GM23338 (cell line): Measurements from ENCODE around the gene UNC5A. TPM values are rescaled to one million over a fixed set of nuclear protein-coding genes. Genes with fewer than 3 reads are reported as not detected.

Experiments
- ATAC-seq: fragments of 200-7000 bp; cut with Tn5 transposase; 3 replicates; pipeline ENCODE4 v1.9.1; 2020
- DNase-seq: peaks from one replicate; pipeline ENCODE4 v3.0.0-alpha.2; 2015; ENCODE audit warnings: low spot score
- H2AFZ ChIP-seq: fragments of 200-600 bp; sonication (generic); 2 replicates; pipeline ENCODE4 v1.8.0; 2016; ENCODE audit warnings: antibody characterized with exemption, mild to moderate bottlenecking, moderate library complexity
- H3F3A ChIP-seq: fragments of 200-600 bp; sonication (generic); replicated peaks from 2 replicates; pipeline ENCODE4 v1.8.0; 2017; ENCODE audit warnings: antibody characterized with exemption, mixed run types, low read depth
- H3K27ac ChIP-seq: fragments of 200-600 bp; sonication (generic); 2 replicates; pipeline ENCODE4 v1.6.1; 2016; ENCODE audit warnings: low read depth
- H3K27me3 ChIP-seq: fragments of 200-600 bp; sonication (generic); 2 replicates; pipeline ENCODE4 v1.8.0; 2016; ENCODE audit warnings: mild to moderate bottlenecking, mixed run types, moderate library complexity; ENCODE audit not compliant: insufficient read depth
- H3K36me3 ChIP-seq: fragments of 200-600 bp; sonication (generic); 2 replicates; pipeline ENCODE4 v1.8.0; 2016; ENCODE audit warnings: mild to moderate bottlenecking; ENCODE audit not compliant: insufficient read depth
- H3K4me1 ChIP-seq: fragments of 200-600 bp; sonication (generic); 2 replicates; pipeline ENCODE4 v1.8.0; 2016; ENCODE audit warnings: mild to moderate bottlenecking, moderate library complexity; ENCODE audit not compliant: insufficient read depth
- H3K4me2 ChIP-seq: fragments of 200-600 bp; sonication (generic); 2 replicates; pipeline ENCODE4 v1.7.1; 2017; ENCODE audit warnings: mixed run types
- H3K4me3 ChIP-seq: fragments of 200-600 bp; sonication (generic); 2 replicates; pipeline ENCODE4 v1.6.1; 2016; ENCODE audit warnings: mixed run types
- H3K79me2 ChIP-seq: fragments of 200-600 bp; sonication (generic); replicated peaks from 2 replicates; pipeline ENCODE4 v1.8.0; 2017; ENCODE audit warnings: mild to moderate bottlenecking; ENCODE audit not compliant: insufficient read depth
- H3K9me2 ChIP-seq: fragments of 200-600 bp; sonication (generic); 2 replicates; pipeline ENCODE4 v1.8.0; 2017; ENCODE audit not compliant: insufficient read depth
- H4K20me1 ChIP-seq: fragments of 200-600 bp; sonication (generic); replicated peaks from 2 replicates; pipeline ENCODE4 v1.8.0; 2017; ENCODE audit warnings: mild to moderate bottlenecking; ENCODE audit not compliant: insufficient read depth
- H3K27ac Mint-ChIP-seq: 2 replicates; pipeline ENCODE4 v1.8.0; 2020; ENCODE audit warnings: inconsistent platforms, mild to moderate bottlenecking, moderate library complexity, mixed read lengths
- H3K27me3 Mint-ChIP-seq: 3 replicates; pipeline ENCODE4 v1.8.0; 2022; ENCODE audit warnings: low read depth, mild to moderate bottlenecking, moderate library complexity, mixed read lengths, inconsistent platforms; ENCODE audit not compliant: insufficient read depth, poor library complexity
- H3K36me3 Mint-ChIP-seq: 3 replicates; pipeline ENCODE4 v1.8.0; 2021; ENCODE audit warnings: low read depth, mild to moderate bottlenecking, inconsistent platforms, moderate library complexity, mixed read lengths
- H3K4me1 Mint-ChIP-seq: 3 replicates; pipeline ENCODE4 v1.8.0; 2020; ENCODE audit warnings: mild to moderate bottlenecking, inconsistent platforms, mixed read lengths
- H3K4me3 Mint-ChIP-seq: 3 replicates; pipeline ENCODE4 v1.8.0; 2021; ENCODE audit warnings: moderate library complexity, mild to moderate bottlenecking, inconsistent platforms, mixed read lengths
- H3K9me3 Mint-ChIP-seq: 3 replicates; pipeline ENCODE4 v1.8.0; 2020; ENCODE audit warnings: moderate library complexity, mild to moderate bottlenecking, inconsistent platforms, mixed read lengths
- CREB1 ChIP-seq: fragments of 250-450 bp; sonication (Bioruptor Pico); IDR thresholded peaks from 2 replicates; pipeline ENCODE4 v1.5.0; 2020; ENCODE audit warnings: low read depth, mild to moderate bottlenecking, moderate library complexity
- CTCF ChIP-seq, 2 experiments: fragments of 200-600 bp in 1 of 2; sonication (generic) in 1 of 2; conservative IDR thresholded peaks; 2 replicates each; pipeline versions ENCODE4 v1.5.1 to v1.6.1; 2016 to 2017; ENCODE audit warnings: antibody characterized with exemption in 2 of 2, low read depth in 2 of 2, mild to moderate bottlenecking in 2 of 2, moderate library complexity in 1 of 2
- EZH2 ChIP-seq: fragments of 200-600 bp; sonication (generic); IDR thresholded peaks from one replicate; pipeline ENCODE4 v1.8.0; 2017; ENCODE audit warnings: antibody characterized with exemption, mild to moderate bottlenecking, low read depth; ENCODE audit not compliant: unreplicated experiment
- EZH2phosphoT487 ChIP-seq: fragments of 200-600 bp; sonication (generic); IDR thresholded peaks from one replicate; pipeline ENCODE4 v1.8.1; 2018; ENCODE audit warnings: antibody characterized with exemption; ENCODE audit not compliant: unreplicated experiment
- JUNB ChIP-seq: IDR thresholded peaks from one replicate; pipeline ENCODE4 v1.6.1; 2016; ENCODE audit warnings: antibody characterized with exemption; ENCODE audit not compliant: unreplicated experiment
- NANOG ChIP-seq: IDR thresholded peaks from 2 replicates; pipeline ENCODE4 v1.6.1; 2016; ENCODE audit warnings: antibody characterized with exemption, borderline replicate concordance
- POLR2AphosphoS5 ChIP-seq: IDR thresholded peaks from 2 replicates; pipeline ENCODE4 v1.6.1; 2016; ENCODE audit warnings: antibody characterized with exemption, low read depth
- REST ChIP-seq: IDR thresholded peaks from one replicate; pipeline ENCODE4 v1.6.1; 2018; ENCODE audit warnings: antibody characterized with exemption; ENCODE audit not compliant: unreplicated experiment
- ZNF114 ChIP-seq: fragments of 250-450 bp; sonication (Bioruptor Pico); IDR thresholded peaks from 2 replicates; pipeline ENCODE4 v1.5.0; 2020; ENCODE audit warnings: mild to moderate bottlenecking, moderate library complexity
- ZNF331 ChIP-seq: fragments of 250-450 bp; sonication (Bioruptor Pico); IDR thresholded peaks from 2 replicates; pipeline ENCODE4 v1.5.0; 2020; ENCODE audit warnings: low read depth, mild to moderate bottlenecking, moderate library complexity
- ZNF462 ChIP-seq: fragments of 250-450 bp; sonication (Bioruptor Pico); IDR thresholded peaks from 2 replicates; pipeline ENCODE4 v1.5.0; 2020; ENCODE audit warnings: mild to moderate bottlenecking, moderate library complexity
- polyA plus RNA-seq: library from polyadenylated mRNA; unstranded; fragments of >200 nt; fragmentation: Nextera tagmentation; extraction: Ambion mirVana; gene quantifications from 2 replicates; pipeline ENCODE4 v1.2.1, GENCODE V29; 2016
- total RNA-seq: library from RNA; depleted of rRNA; stranded (reverse); fragments of >200 nt; shearing (Covaris generic); gene quantifications from 2 replicates; pipeline ENCODE4 v1.2.3, GENCODE V29; 2014

The UNC5A gene
- total and polyA plus RNA-seq, 2 experiments from 2014 or later = 0.92 to 3.9 TPM

GRCh38 chr5:176900780-176901204, 90.4 kb downstream of the UNC5A start:
- Histone ChIP-seq H3K27me3 (no peaks in the 10 kb centered on the region), H3F3A (no peaks in the 10 kb centered on the region), H3K27ac (no peak overlapping the region), H3K36me3 (peaks cover 25% of the 10 kb centered on the region), H3K79me2 (no peaks in the 10 kb centered on the region), H3K4me3 (no peak overlapping the region), H3K9me2 (no peaks in the 10 kb centered on the region), H2AFZ (no peak overlapping the region), H3K4me1 (0 out of 2 replicates have a peak, but pooled peaks cover 3% of the 10 kb centered on the region), H3K4me2 (no peak overlapping the region), H4K20me1 (no peaks in the 10 kb centered on the region; the same call in 1 of the 2 replicates)
- Mint-ChIP-seq H3K9me3 (no peaks in the 10 kb centered on the region), H3K27me3 (peaks cover 2% of the 10 kb centered on the region), H3K36me3 (peaks cover 27% of the 10 kb centered on the region), H3K4me3 (no peak overlapping the region), H3K27ac (peak overlapping the region; percentile 63; the same call in 1 of the 2 replicates), H3K4me1 (peaks cover 22% of the 10 kb centered on the region)
- ATAC-seq = no peak
- no peak for TF ChIP-seq JUNB
- no peak for TF ChIP-seq REST
- no peak for TF ChIP-seq ZNF331 (CRISPR knock-in tag)
- no peak for TF ChIP-seq CTCF (conservative IDR thresholded peaks at IDR 0.05; ENCODE audit: low read depth in 2 of 2)
- TF ChIP-seq ZNF462 = no peak
- no peak for TF ChIP-seq EZH2phosphoT487
- no peak for TF ChIP-seq NANOG
- no peak for TF ChIP-seq EZH2
- no peak for TF ChIP-seq POLR2AphosphoS5
- TF ChIP-seq CREB1 (CRISPR knock-in tag) = no peak
- no peak for TF ChIP-seq ZNF114 (CRISPR knock-in tag)
- DNase-seq = no peak
